Stimulated activated CD8-positive, alpha-beta memory T cell treated with anti-CD3 and anti-CD28 coated beads, Interleukin-7, amount 100 ng/mL, for 1 hour (primary cell): ENCODE results near the gene BPI.
"Not testable (repeated sequence)": the region's sequence is repeated elsewhere in the genome, so short reads cannot be mapped to it uniquely, and the experiment has no call there.

ENCODE experiments used
- DNase-seq, 2 donors: peaks; one replicate each; pipeline ENCODE4 v3.0.0-alpha.2; 2020; ENCODE audit warnings: low read depth in 2 of 2

Gene BPI

GRCh38 chr20:38363004-38363747 lies 59.2 kb downstream of the BPI start:
- DNase-seq: no peak

GRCh38 chr20:38369389-38369788 lies 65.4 kb downstream of the BPI start:
- DNase-seq: no peak

GRCh38 chr20:38372806-38373205 lies 68.8 kb downstream of the BPI start:
- DNase-seq: no peak

GRCh38 chr20:38373231-38373867 lies 69.4 kb downstream of the BPI start:
- no peak for DNase-seq

GRCh38 chr20:38373898-38374297 lies 69.9 kb downstream of the BPI start:
- no peak for DNase-seq

GRCh38 chr20:38377039-38377685 lies 73.2 kb downstream of the BPI start:
- no peak for DNase-seq

GRCh38 chr20:38377838-38378237 lies 73.9 kb downstream of the BPI start:
- not testable (repeated sequence) for DNase-seq

GRCh38 chr20:38383147-38383546 lies 79.2 kb downstream of the BPI start:
- no peak for DNase-seq

GRCh38 chr20:38386004-38386403 lies 82.0 kb downstream of the BPI start:
- DNase-seq: no peak

- no peak for DNase-seq
Observed at GRCh38 chr20:38386851-38387250, 82.9 kb downstream of the BPI start.
